ENCODE results near the gene TCF12.
"Not testable (repeated sequence)": the region's sequence is repeated elsewhere in the genome, so short reads cannot be mapped to it uniquely, and the experiment has no call there.

TCF12 gene

DNA sequence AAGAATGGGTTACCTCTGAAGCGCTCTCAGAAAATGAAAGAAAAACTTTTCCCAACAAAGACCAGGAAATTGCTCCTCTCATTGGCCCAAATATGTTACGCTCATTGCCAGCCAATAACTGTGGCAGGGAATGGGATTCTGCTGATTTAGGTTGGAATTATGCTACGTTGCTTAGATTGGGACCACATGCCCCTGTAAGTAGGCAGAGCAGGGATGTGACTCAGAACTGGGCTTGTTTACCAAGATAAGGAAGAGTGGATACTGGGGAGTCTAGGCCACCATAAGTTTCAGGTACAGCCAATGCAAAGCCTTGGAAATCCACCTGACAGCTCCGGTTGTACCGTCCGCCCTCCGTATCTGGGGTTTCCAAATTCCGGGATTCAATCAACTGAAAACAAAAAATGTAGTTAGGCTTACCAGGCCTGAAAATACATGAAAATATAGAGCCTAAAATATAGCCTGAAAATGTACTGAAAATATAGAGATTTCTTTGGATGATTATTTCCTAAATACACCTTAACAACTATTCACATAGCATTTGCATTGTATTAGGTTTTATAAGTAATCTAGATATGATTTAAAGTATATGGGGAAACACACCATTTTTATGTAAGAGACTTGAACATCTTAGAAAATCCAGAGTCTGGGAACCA, 1.5 kb upstream of the TCF12 start:
- no peak for DNase-seq (ENCODE audit: low spot score)

DNA sequence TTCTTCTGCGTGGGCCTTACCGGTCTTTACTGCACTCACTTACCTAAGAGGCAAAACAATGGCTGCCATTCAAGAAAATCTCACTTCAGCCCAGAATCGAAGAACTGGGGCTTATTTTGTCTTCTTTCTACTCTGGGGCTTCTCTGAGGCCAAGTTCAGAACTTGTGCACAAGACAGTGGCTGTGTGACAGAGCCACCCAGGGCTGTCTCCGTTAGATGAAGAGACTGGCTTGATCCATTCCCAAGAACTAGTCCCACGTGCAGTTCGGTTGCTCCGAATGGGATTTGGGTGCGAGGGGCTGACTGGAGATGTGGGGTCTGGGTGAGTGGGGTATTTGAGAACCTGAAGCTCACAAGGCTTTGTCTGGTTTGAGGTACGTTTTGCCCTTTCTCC, 795 bp upstream of the TCF12 start:
- DNase-seq (ENCODE audit: low spot score): no peak

GRCh38 chr15:56919031-56919608, 676 bp downstream of the TCF12 start:
- peak; percentile 40 for DNase-seq (ENCODE audit: low spot score)

GRCh38 chr15:56919609-56920366, 1.3 kb downstream of the TCF12 start:
- DNase-seq (ENCODE audit: low spot score): peak; percentile 15

DNA sequence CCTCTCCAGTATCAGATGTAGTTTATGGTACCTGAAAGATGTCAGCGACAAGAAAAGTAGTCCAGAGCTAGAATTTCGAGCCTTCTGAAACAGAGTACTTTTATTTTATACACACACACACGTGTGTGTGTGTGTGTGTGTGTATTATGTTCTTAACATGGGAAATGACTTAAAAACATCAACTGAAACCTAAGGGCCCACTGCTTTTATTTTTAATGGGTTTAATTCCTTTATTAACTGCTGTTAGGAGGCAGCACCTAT, 1.9 kb downstream of the TCF12 start:
- DNase-seq (ENCODE audit: low spot score): no peak

GRCh38 chr15:56923174-56923591, 4.7 kb downstream of the TCF12 start:
- DNase-seq (ENCODE audit: low spot score): no peak

GRCh38 chr15:56927816-56928215, 9.4 kb downstream of the TCF12 start:
- no peak for DNase-seq (ENCODE audit: low spot score)

DNA sequence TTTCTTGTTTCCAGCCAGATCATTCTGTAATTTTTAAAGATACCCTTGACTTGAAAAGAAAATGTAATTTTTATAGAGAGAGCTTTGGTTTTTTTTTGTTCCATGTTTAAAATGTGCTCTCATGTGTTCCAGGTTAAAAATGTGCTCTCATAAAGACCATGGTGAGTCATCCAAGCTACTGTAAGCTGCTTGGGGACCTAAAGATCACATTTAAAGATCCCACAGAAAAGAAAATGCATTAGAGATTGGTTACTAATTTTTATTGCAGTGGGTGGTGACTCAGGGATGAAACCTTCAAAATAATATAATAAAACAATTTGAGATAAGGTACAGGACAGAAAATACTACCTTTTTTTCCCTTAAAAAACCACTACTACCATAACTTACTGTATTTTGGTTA, 11.0 kb downstream of the TCF12 start:
- DNase-seq (ENCODE audit: low spot score): no peak

DNA sequence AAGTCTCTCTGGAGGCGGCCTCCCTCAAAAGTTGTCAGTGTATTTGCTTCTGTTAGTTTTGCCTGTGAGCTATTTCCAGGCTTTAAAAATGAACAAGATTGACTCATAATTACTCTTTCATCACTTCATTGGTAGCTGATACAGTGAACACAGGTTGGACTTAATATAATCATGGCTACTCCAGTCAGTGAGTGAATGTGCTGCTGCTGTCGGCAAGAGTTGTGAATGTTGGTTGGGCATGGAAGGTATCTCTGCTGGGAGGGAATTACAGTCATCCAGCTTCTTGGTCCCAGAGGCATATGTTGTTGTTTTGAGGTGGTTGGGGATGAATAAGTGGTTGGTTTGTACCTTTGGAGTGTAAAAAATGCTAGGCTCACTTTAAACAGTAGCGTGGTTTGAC, 11.5 kb downstream of the TCF12 start:
- no peak for DNase-seq (ENCODE audit: low spot score)

DNA sequence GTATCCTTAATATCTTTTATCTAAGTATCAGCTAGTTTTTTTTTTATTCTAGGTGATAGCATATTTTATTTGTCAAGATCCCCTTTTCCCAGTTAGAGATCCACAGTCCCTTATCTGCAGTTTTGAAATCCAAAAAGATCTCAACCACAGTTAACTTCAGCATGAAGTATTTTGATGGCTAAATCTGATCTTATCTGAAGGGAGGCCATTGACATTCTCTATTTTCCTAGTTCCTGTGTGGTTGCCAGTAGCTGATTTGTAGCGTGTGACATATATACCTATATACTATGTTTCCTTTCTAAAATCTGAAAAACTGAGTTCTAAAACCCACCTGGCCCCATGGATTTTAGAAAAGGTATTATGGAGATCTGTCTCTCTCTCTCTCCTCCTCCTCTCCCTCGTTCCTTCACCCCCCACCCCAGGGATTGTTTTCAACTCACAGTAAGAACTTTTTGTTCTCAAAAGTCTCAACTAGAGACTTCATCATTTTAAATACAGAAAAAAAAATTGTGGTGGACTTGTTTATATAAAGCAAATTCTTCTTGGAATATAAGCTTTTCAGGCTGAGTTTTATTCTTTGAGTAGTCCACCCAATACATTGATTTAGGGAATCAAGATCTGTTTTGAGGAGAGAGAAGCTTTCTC, 12.3 kb downstream of the TCF12 start:
- DNase-seq (ENCODE audit: low spot score): no peak

- DNase-seq (ENCODE audit: low spot score): no peak
Measured at GRCh38 chr15:56931639-56932508, 13.4 kb downstream of the TCF12 start.

DNA sequence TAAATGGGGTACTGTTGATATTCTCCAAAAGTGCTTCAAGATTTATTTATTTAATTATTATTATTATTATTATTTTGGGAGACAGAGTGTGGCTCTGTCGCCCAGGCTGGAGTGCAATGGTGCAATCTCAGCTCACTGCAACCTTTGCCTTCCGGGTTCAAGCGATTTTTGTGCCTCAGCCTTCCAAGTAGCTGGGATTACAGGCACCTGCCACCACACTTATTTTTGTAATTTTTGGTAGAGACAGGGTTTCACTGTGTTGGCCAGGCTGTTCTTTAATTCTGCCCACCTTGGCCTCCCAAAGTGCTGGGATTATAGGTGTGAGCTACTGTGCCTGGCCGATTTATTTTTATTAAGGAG, 14.0 kb downstream of the TCF12 start:
- DNase-seq (ENCODE audit: low spot score): not testable (repeated sequence)

- no peak for DNase-seq (ENCODE audit: low spot score)
Measured at GRCh38 chr15:56933410-56933809, 15.0 kb downstream of the TCF12 start.

DNA sequence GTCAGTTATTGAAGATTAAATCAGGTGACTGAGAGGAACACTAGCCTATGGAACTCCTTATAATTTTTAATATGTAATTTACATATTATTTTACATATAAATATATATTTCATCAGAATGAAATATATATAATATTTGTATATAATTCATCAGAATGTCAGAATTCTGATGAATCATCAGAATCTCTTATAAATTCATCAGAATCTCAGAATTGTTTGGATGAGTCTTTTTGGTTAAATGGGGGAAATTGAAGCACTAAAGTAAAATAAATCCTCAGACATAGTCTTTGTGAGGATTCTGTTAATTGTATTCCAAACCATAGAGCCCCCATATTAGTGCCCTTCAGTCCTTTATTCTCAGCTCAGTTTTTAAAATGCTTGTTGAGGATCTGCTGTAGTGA, 15.4 kb downstream of the TCF12 start:
- no peak for DNase-seq (ENCODE audit: low spot score)

- no peak for DNase-seq (ENCODE audit: low spot score)
Measured at GRCh38 chr15:56934269-56934668, 15.8 kb downstream of the TCF12 start.

GRCh38 chr15:56936929-56937328, 18.5 kb downstream of the TCF12 start:
- DNase-seq (ENCODE audit: low spot score): no peak

DNA sequence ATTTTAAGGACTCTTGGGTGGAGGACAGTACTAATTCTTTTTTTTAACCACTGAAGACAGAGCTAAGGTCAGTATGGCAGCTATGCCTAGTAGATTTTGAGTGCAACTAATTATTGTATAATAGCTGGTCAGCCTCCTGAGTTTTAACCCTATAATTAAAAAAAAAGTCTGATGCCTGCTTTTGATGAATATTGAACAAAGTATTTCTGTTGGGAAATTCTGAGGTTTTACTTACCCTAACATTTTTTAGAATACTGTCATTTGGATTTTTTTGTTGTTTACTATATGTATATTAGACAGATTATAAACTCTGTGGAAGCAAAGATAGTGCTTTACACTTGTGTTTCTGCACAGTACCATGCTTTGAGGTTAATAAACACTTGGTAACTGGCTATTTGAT, 20.8 kb downstream of the TCF12 start:
- DNase-seq (ENCODE audit: low spot score): no peak

GRCh38 chr15:56940388-56940787, 21.9 kb downstream of the TCF12 start:
- DNase-seq (ENCODE audit: low spot score): no peak

- no peak for DNase-seq (ENCODE audit: low spot score)
Measured at GRCh38 chr15:56942118-56942517, 23.7 kb downstream of the TCF12 start.

DNA sequence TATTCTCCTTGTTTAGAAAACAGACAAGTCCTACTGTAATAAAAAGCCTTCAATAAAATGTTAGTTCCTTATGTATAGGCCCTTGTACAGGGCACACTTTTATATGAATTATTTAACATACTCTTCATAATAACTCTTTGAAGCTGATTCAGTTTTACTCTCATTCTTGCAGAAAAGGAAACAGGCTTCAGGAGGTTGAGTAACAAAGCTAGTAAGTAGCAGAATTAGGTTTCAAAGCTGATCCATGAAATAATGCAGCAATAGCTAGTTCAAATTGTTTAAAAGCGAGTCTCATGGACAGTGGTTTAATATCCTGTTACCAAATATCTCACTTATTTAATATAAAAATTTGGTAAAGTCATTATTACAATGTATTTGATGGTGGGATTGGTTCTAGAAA, 25.0 kb downstream of the TCF12 start:
- no peak for DNase-seq (ENCODE audit: low spot score)

DNA sequence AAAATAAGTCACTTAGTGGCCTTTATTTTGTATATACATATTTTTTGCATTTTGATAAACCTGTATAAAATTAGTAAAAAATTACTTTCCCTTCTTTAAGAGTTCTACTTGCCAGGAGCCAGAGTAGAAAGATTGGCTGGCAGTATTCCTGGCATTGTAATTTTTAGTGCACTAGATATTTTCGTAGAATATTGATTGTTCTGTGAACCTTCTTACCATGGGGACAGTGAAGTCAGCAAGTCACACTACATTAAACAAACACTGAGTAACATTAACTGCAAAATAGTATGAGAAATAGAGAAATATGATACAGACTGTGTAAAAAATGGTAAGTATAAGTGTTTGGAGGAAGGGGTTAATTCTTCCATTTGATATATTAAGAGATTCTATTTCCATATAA, 26.0 kb downstream of the TCF12 start:
- DNase-seq (ENCODE audit: low spot score): no peak

- no peak for DNase-seq (ENCODE audit: low spot score)
Measured at GRCh38 chr15:56946150-56946549, 27.7 kb downstream of the TCF12 start.

Measured in hematopoietic multipotent progenitor cell treated with erythropoietin and hydrocortisone succinate and interleukin-3 and kit ligand, for 15 days (in vitro differentiated cells).